Sigmoid colon (tissue), 4 donors: ENCODE measurements around the gene SLCO2B1.

Experiments
- CTCF ChIP-seq, 4 experiments: fragments of 450-650 bp in 3 of 4; fragments of 200-600 bp in 1 of 4; IDR thresholded peaks; one replicate each; pipeline ENCODE4 v1.5.1; 2016 to 2019; ENCODE audit warnings: antibody characterized with exemption in 4 of 4, mild to moderate bottlenecking in 3 of 4, moderate library complexity in 2 of 4
- POLR2A ChIP-seq, 2 donors: fragments of 450-650 bp; IDR thresholded peaks; one replicate each; pipeline ENCODE4 v1.6.1; 2016; ENCODE audit warnings: antibody characterized with exemption in 2 of 2, mild to moderate bottlenecking in 2 of 2, moderate library complexity in 2 of 2
- POLR2AphosphoS5 ChIP-seq, 4 donors: sonication (generic); formaldehyde crosslinking; IDR thresholded peaks; one replicate each; pipeline ENCODE4 v1.6.1; 2017; ENCODE audit warnings: antibody characterized with exemption in 4 of 4

GRCh38 chr11:75189911-75190310, 39.0 kb downstream of the SLCO2B1 start:
- no peak for TF ChIP-seq POLR2A (IDR thresholded peaks at IDR 0.05)
- no peak for TF ChIP-seq CTCF (IDR thresholded peaks at IDR 0.05)
- TF ChIP-seq POLR2AphosphoS5 (IDR thresholded peaks at IDR 0.05): no peak
